ENCODE measurements around the gene RCC1.

DNA sequence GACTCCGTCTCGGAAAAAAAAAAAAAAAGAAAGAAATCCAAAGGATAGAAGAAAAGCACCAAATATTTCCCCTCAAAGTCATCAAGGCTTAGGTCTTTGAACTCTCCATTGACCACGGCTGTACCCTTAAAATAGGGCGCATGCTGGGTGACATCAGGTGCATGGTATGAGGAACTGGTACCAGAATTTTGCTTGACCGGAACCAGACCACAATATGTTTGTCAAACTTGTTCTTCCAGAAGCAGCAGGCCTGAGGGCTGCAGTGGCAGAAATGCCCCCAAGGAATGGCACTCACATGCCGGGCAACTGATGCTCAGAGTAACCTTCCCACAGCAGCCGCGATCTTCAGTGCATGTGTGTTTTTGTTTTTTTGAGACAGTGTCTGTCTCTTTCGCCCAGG, 21.0 kb downstream of the RCC1 start:
- TF ChIP-seq POLR2A (IDR thresholded peaks at IDR 0.05) (no peak), POLR2AphosphoS5 (IDR thresholded peaks at IDR 0.05) (no peak), EP300 (IDR thresholded peaks at IDR 0.05) (no peak)
- TF ChIP-seq, protein P1, sequence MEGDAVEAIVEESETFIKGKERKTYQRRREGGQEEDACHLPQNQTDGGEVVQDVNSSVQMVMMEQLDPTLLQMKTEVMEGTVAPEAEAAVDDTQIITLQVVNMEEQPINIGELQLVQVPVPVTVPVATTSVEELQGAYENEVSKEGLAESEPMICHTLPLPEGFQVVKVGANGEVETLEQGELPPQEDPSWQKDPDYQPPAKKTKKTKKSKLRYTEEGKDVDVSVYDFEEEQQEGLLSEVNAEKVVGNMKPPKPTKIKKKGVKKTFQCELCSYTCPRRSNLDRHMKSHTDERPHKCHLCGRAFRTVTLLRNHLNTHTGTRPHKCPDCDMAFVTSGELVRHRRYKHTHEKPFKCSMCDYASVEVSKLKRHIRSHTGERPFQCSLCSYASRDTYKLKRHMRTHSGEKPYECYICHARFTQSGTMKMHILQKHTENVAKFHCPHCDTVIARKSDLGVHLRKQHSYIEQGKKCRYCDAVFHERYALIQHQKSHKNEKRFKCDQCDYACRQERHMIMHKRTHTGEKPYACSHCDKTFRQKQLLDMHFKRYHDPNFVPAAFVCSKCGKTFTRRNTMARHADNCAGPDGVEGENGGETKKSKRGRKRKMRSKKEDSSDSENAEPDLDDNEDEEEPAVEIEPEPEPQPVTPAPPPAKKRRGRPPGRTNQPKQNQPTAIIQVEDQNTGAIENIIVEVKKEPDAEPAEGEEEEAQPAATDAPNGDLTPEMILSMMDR (IDR thresholded peaks at IDR 0.05), result no peak

Data from suprapubic skin (tissue), 4 donors.